ENCODE measurements around the gene HNRNPAB.
A peak's percentile ranks its signal among the peaks of the same experiment; 100 is the strongest.
"Not testable (repeated sequence)": the region's sequence is repeated elsewhere in the genome, so short reads cannot be mapped to it uniquely, and the experiment has no call there.

Gene HNRNPAB

DNA sequence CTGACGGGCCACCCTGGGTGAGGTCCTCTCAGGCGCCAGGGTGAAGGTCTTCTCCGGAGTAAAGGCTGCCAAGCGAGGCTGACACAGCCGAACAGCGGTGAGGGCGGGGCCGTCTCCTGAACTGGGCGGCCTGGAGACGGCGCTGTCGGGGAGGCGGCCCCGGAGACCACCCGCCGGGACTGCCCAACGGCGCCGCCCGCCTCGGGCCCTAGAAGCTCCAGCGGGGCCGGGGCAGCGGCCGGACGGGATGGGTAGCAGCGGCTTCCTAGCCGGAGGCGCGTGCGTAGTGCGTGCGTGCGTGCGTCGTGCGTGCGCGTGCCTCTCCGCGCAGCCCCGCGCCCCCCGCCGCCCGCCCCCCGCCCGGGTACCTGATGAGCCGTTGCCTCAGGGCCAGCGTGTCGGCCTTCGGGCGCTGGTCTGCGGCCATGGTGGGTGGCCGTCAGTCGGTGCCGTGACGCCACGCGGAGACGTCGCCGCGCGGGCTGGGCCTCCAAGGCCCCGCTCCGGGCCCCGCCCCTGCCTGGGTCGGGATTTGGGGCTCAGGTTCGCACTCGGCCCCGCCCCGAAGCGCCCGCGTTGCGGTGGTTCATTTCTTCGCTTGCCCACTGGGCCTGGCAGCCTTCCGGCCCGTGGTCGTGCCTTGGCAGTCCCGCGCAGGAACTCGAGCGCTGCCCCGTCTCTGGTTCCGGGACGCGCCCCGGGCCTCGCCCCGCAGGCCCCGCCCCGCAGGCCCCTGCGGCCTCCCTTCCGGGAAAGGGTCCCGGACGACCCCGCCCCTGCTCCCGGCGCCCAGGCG is 28.0 kb downstream of the HNRNPAB start, which contains the start of gene PHYKPL:
PHYKPL (minus strand) TSS at position 679 of the 796 bp plus-strand sequence; CDS start at position 427, 252 bp downstream.
- peak; percentile 70 for DNase-seq

DNA sequence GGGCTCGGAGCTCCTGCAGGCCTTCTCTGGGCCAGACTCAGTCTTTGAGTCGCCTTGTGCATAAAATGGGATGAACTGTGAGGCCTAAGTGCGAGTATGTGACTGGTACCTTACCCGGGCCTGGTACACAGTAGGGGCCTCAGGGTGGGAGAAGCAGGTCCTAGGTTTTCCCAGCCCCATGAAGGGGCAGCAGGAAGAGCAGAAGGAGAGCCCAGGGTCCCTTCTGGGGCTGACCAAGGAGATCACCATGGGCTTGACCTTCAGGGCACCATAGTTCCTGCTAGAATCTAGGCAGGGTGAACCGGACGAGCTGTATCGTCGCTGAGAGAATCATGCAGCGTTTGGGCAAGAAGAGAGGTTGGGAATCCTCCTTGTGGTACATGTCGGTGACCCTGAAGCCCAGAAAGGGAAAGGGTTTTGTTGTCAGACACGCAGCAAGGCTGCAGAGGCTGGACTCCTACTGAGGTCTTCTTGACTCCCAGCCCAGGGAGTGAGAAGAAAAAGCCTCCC is 28.6 kb downstream of the HNRNPAB start:
- no peak for DNase-seq

DNA sequence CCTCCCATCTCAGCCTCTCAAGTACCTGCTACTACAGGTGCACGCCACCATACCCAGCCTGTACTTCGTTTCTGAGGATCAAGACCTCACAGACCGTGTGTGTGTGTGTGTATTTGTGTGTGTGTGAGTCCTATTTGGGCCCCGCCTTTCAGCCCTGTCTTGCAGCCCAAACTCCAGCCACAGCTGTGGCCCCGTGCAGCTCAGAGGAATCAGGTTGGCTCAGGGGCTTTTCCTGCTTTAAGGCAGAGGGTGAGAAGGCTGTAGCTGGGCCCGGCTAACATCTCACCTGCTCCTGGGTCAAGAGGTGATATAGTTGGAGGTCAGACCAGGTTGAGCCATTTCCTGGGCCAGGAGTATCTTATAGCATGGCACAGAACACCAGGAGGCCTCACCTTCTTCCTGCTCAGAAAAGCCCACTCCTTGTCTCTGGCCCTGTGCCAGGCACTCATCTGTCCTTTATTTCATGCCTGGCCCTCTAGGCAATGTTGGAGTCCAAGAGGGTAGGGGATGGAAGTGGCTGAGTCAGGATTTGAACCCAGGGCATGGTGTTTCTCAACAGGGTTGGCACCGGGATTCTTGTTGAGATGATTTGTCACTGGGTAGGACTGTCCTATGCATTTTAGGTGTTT is 29.9 kb downstream of the HNRNPAB start:
- DNase-seq = peak; percentile 5

DNA sequence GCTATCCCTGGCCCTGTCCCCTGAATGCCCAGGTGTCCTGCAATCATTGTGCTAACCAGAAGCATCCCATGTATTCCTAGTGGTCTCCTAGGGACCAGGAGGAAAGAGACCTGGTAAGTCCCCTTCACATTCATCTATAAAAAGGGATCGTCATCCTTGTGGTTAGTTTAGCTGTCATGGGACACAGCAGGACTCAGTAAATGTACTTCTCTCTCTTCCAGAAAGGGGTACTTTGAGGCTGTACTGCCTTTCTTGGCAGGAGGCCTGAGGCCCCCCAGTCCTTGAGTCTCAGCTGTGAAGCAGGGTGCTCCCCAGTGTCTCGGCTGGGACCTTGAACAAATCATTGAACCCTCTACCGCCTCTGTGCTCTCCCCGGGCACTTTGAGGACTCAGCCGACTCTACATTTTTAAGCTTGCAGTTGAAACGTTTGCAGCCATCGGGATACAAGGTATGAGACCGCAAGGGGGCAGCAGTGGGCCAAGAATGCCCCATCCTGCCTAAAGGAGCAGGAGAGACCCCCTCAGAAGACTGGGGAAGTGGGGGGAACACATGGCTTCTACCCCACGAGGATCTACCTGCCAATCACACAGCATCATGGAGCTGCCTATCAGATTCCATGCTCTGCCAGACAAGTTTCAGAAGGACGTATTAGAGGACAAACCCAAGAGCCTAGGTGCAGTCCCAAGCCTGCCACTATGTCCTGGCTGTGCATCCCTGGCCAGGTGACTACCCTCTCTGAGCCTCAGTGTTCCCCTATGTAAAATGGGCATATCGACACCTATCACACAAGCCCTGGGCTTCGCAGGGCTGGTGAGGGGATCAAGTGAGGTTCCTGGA is 30.6 kb downstream of the HNRNPAB start:
- peak; percentile 16 for DNase-seq

DNA sequence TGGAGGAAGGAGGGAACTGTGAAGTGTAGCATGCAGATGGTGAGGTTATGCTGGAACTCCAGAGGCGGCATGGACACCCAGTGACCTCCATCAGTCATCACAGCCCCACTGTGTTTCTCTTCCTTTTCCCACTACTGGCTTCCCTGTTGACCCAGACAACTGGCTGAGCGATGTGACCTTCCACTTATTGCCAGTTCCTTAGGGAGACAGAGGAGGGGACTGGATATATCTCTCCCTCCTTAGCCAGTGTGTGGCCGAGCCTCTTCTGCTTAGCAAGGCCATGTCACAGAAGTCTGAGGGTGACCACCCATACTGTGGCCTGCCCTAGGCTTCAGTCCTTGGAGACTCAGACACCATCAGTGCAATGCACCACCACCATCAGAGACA is 31.2 kb downstream of the HNRNPAB start:
- DNase-seq = no peak

DNA sequence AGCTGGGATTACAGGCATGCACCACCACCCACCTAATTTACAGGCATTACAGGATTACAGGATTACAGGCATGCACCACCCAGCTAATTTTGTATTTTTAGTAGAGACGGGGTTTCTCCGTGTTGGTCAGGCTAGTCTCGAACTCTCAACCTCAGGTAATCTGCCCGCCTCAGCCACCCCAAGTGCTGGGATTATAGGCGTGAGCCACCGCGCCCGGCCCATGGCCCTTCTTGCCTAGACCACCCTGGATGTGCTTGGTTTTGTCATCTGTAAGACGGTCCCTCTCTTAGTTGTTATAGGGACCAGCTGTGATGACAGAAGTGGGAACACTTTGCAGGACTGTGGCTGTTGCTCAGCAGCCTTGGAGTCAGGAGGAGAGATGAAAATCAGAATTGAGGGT is 31.8 kb downstream of the HNRNPAB start:
- DNase-seq = no peak

DNA sequence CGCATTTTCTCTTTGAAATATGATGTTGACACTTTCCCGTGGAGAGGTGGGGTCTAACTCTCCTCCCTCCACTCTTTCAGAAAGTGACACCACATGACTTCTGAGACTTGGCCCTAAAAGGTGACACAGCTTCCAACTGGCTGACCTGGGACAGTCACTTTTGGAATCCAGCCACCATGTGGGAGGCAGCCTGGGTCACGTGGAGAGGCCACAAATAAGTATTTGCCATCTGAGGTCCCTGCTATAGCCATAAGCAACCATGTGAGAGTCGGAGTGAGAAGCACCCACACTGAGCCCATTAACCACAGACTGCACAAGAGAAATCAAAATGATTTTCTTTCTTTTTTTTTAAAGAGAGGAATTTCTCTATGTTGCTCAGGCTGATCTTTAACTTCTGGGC is 32.3 kb downstream of the HNRNPAB start:
- DNase-seq = no peak

DNA sequence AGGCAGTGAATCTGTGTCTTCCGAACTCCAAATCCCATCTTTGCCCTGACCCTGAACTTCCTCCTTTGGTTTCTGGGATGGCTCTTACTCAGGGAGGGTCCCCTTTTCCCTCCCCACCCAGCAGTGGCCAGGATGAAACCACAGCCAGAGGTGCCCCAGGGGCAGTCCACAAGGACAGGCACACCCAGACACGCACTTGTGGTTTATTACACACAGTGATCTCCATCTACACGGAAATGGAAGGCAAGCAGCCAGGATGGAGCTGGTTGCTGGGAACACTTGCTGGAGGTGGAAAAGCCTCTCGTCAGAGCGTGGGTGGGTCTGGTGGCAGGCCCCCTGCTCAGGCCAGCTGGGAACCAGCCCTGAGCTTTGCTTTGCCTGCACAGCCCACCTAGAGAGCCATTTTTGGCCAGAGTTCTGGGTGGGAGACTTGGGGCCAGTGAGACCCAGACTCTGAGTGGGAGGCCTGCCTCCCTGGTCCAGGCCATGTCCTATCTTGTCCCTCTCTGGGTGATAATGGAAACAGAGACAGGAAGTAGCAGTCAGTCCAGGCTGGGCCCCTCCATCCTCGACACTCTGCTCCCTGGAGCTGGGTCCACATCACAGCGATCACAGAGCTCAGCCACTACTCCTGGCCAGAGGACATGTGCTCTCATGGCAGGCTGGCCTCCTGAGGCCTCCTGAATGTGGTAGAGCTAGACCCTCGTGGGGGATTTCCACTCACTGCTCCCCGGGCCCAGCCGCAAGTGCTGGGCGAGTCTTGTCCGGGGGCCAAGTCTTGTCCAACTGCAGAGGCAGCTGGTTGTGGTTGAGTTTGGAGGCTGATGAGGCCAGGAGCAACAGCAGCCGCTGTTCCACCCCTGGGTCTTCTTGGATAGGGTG is 33.3 kb downstream of the HNRNPAB start:
- no peak for DNase-seq

DNA sequence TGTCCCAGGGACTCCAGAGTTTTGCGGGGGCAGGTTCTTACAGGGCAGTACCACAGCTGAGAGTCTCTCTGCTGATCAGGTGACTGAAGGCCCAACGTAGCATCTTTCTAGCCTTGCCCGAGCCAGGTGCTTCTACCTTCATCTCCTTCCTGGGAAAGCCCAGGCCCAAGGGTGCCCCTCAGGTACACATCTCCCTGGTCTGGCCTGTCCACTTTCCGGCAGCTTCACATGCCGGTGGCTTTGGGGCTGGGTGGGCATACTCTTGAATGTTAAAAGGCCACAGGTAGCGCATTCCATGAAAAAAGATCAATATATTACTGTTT is 33.9 kb downstream of the HNRNPAB start:
- no peak for DNase-seq

DNA sequence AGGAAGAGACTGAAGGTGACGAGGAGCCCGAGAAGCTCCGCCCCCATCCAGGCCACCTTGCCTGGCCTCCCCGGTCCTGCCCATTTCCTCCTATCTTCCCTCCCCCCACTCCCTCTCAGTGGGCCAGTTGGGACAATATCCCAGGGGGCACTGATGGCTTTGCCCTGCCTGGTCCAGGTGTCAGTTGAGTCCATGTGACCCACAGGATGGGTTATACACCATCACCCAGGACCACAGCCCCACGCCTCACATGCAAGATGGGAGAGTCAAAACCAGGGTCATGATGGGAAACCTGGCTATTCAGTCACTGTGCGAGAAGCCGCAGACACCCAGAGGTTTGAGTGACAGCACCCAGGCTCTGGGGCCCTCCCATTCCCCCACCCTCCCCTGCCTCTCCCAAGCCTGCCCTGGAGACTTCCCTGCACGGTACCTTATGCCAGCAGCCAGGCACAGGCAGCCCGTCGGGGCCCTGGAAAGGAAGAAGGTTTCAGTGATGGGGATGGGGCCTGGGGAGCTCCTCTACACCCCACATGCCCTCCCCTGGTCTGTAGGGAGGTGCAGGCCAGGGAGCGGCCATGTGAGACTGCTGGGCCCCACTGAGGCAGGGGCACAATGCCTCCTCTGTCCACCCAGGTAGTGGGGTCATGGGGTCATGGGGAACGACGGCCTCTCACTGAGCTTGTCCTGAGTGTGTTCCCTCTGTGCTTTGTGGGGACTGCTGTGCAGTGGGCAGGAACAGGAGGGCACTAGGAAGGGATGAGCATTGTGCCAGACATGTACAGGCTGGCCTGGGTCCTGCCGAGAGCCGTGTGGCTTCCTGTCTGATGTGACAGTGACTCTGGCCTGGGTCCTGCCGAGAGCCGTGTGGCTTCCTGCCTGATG is 34.6 kb downstream of the HNRNPAB start:
- no peak for DNase-seq

DNA sequence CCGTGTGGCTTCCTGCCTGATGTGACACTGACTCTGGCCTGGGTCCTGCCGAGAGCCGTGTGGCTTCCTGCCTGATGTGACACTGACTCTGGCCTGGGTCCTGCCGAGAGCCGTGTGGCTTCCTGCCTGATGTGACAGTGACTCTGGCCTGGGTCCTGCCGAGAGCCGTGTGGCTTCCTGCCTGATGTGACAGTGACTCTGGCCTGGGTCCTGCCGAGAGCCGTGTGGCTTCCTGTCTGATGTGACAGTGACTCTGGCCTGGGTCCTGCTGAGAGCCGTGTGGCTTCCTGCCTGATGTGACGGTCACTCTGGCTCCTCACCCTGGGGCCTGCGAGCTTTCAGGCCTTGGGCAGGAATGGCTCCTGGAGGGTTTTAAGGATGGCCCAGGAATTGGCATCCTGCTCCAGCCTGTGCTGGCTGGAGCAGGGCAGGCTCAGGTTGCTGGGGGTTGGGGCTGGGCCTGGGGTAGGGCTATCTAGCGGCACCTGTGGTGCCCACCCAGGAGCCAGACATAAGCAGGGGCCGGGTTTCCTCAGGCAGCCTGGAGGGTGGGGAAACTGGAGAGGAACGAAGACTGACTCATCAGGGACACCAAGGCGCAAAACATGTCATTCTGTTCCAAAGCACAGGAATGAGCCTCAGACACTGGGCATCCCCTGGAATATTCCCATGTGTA is 35.4 kb downstream of the HNRNPAB start:
- not testable (repeated sequence) for DNase-seq

DNA sequence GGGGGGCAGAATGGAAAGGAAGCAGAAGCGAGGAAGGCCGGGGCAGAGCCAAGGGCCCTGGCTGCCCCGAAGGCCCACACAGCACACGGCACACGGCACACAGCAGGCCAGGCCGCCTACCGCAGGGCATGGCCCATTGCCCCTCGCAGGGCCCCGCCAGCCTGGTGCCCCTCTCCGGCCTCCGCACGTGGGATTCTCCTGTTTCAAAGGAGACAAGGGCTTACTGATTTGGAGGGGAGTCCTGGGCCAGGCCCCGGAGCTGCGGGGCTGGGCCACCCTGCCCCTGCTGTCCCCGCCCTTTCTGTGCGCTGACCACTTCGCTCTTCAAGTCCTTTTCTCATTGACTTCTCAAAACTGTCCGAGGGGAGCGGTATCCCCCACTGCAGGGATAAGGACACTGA is 36.0 kb downstream of the HNRNPAB start:
- DNase-seq = no peak

DNA sequence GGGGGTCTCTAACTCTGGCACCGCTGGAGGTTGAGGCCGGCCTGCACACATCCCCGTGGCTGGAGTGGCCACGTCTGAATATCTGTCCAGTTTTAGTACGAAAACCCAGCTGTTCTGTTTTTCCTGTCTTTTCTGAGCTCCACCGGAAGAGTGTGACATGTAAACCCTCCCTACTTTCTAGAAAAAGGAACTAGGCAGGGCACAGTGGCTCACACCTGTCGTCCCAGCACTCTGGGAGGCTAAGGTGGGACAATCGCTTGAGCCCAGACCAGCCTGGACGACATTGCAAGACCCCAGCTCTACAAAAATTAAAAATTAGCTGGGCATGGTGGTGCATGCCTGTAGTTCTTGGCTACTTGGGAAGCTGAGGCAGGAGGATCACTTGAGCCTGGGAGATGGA is 36.4 kb downstream of the HNRNPAB start:
- no peak for DNase-seq

DNA sequence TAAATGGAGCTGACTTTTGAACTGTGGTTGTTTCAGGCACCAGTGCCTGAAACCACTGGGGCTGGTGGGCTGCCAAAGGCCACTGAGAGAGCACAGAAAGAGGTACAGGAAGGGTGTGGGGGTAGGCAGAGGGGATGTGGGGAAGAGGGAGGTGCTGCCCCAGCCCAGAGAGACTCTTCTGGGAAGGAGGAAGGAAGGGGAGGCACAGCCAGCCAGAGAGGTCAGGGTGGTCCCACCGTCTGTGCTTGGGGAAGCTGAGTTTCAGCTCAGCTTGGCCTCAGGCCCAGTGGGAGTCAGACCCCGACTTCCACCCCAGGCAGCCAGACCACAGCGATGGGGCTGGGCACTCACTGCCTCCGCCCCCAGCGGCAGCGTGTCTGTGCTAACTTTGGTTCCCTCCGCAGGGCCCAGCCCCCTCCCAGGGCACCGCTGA is 36.9 kb downstream of the HNRNPAB start:
- DNase-seq = no peak

DNA sequence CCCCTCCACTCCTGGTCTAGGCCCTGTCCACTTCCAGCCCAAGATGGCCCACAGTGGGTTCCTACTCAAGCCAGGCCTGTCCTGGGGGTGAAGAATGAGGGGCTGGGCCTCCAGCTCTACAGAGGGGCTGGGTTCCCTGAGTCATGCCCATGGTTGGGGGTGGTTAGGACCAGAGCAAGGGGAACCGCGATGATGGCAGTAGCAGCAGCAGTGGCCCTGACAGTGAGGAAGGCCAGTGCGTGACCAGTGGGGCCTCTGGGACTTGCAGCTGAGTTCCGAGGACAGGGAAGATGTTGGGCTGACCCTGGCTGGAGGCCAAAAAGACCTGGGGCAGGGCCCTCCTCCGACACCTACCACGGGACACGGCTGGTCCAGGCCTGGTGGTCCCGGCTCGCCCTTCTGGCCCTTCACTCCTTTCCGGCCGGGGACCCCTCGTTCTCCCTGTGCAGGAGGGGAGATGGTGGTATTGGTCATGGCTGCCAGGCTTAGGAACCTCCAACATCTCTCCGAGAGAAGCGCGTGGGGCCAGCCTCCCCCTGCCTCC is 37.4 kb downstream of the HNRNPAB start:
- no peak for DNase-seq

DNA sequence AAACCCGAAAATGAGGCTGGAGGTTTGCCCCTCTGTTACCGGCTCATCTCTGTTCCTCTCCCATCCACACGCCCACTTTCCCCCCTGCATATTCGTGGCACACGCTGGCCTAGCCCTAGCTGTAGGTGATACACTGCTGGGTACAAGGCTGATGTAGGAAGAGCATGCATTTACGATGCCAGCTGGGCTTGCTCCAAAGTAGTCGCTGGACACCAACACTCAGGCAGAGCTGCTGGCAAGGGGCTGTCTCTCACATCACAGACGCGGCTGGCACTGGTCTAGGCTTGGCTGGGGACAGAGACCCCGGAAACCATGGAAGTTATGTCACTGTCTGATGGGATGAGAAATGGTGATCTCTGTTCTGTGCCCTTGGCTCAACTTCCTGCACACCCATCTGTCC is 38.1 kb downstream of the HNRNPAB start:
- DNase-seq = no peak

DNA sequence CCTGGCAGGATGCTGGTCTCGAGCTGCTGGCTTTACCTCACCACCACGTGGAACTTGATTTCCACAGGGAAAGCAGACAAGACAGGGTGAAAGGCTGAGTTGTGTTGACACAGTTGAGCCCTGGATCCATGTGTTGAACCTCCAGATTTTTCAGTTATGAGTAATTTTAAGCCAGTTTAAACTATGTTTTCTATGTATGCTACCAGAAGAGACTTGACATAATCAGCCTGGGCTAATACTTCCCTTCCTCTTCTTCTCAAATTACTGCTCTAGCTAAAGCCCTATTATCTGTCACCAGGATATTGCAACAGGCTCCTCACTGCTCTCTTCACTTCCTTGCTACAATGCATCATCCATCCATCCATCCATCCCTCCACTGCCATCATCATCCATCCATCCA is 40.2 kb downstream of the HNRNPAB start:
- DNase-seq = no peak

DNA sequence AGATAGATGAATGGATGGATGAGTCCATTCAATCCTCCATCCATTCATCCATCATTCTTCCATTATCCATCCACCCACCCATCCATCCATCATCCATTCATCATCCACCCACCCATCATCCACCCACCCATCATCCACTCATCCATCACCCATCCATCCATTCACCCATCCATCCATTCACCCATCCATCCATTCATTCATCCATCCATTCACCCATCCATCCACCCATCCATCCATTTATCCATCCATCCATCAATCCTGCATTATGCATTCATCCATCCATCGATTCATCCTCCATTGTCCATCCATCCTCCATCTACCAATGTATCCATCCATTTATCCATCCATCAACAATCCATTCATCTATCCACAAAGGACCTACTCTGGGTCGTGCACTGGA is 41.1 kb downstream of the HNRNPAB start:
- no peak for DNase-seq

DNA sequence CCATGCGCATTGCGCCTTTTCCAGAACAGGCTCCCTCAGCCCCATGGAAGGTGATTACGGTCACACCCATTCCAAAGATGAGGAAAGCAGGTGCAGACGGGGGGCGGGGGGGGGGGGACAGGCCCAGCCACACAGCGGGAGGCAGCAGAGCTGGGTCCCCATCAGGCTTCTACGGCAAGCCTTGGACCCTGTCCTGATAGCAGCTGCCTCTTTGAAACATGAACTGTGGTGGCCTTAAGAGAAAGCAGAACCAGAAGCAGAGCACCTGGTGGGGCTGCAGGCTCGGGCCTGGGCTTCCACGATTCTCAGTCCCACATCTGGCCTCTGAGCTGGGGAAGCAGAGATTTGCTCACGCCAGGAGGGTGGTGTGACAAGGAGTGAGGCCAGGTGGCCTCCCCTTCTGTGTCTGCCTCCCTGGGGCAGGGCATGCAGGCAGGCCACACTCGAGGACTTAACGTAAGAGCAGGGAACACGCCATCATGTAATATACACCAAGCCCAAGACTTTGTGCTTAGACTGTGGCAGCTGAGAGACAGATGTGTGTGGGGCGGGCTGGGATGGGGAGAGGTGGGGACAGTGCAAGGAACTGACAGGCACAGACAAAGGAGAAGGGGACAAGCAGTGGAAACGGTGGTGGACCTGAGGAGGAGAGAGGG is 42.4 kb downstream of the HNRNPAB start:
- peak; percentile 2 for DNase-seq

Data from NCI-H146 (cell line).